Large intestine (tissue), 3 donors: ENCODE measurements around the gene SMYD2. TPM values are rescaled to one million over a fixed set of nuclear protein-coding genes. Genes with fewer than 3 reads are reported as not detected.

ENCODE experiments used
- DNase-seq, 2 donors: peaks; one replicate each; pipeline versions ENCODE4 v3.0.0 to v3.0.0-alpha.2; 2013
- H3K27ac ChIP-seq: one replicate; pipeline ENCODE4 v1.5.1; 2013; ENCODE audit warnings: low read length
- H3K27me3 ChIP-seq: 2 replicates; pipeline ENCODE4 v1.6.1; 2013; ENCODE audit warnings: low read length; ENCODE audit not compliant: control insufficient read depth, insufficient read depth
- H3K36me3 ChIP-seq: 2 replicates; pipeline ENCODE4 v1.6.1; 2013; ENCODE audit warnings: low read length; ENCODE audit not compliant: control insufficient read depth, insufficient read depth
- H3K4me1 ChIP-seq: one replicate; pipeline ENCODE4 v1.6.1; 2013; ENCODE audit warnings: low read length; ENCODE audit not compliant: control insufficient read depth, insufficient read depth
- H3K4me3 ChIP-seq: one replicate; pipeline ENCODE4 v1.5.1; 2013; ENCODE audit warnings: low read length
- H3K9me3 ChIP-seq: one replicate; pipeline ENCODE4 v1.6.1; 2013; ENCODE audit warnings: mild to moderate bottlenecking, low read depth, low read length, moderate library complexity; ENCODE audit not compliant: control insufficient read depth
- WGBS: methylation state at CpG from one replicate; pipeline ENCODE4 v1.1.5; 2013; ENCODE audit warnings: low lambda C conversion rate; ENCODE audit not compliant: insufficient coverage; 5-methylcytosine and 5-hydroxymethylcytosine counted together
- polyA plus RNA-seq: library from polyadenylated mRNA; unstranded; fragments of 120-200 nt; gene quantifications from one replicate; pipeline ENCODE4 v1.2.1, GENCODE V29; 2013

SMYD2 gene
- polyA plus RNA-seq, 1 donor: 46.9 TPM

DNA sequence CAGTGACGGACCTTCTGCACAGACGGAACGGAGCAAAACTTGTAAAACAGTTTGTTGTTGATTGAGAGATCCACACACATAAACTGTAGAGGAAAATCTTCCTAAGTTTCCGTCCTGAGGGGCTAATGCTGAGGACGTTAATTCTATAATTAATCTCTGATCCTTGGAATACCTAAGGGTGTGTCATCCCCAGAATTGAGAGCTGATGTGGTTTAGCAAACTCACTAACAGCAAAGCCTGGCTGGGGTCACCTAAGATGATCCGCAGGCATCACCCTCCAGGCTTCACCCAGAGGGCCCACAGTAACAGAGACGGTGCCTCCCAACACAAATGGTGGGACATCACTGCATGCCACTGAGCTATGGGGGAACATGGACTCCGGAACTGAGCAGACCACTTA, 97.5 kb downstream of the SMYD2 start:
- H3K27ac ChIP-seq: no peak overlapping the region
- WGBS: 84% methylated on average over 3 of the region's 8 CpGs
- no peaks in the 10 kb centered on the region for H3K4me1 ChIP-seq
- H3K27me3 ChIP-seq: no peaks in the 10 kb centered on the region
- H3K9me3 ChIP-seq: no peaks in the 10 kb centered on the region
- no peak for DNase-seq
- no peak overlapping the region for H3K4me3 ChIP-seq
- H3K36me3 ChIP-seq: peaks cover 32% of the 10 kb centered on the region

DNA sequence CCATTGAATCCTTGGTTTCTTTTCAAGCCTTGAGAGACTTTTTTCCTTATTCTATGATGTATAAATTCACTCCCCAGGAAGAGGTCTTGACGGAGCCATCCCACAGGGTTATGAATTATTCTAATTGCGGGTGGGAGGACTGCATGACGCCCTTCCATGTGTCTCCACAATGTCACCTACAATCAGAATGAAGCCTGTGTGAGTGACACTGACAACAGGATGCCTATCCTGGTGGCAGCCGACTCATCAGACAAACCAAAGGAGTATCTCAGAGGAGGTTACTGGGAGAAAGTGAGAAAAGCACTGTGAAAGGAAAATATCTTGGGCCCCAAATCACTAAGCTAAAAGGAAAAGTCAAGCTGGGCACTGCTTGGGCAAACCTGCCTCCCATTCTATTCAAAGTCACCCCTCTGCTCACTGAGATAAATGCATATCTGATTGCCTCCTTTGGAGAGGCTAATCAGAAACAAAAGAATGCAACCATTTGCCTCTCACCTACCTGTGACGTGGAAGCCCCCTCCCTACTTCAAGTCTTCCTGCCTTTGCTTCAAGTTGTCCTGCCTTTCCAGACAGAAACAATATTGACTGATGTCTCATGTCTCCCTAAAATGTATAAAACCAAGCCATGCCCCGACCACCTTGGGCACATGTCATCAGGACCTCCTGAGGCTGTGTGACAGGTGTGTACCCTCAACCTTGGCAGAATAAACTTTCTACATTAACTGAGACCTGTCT, 98.4 kb downstream of the SMYD2 start:
- Histone ChIP-seq H3K4me3 (no peak overlapping the region), H3K9me3 (no peaks in the 10 kb centered on the region), H3K4me1 (no peaks in the 10 kb centered on the region), H3K27me3 (no peaks in the 10 kb centered on the region), H3K36me3 (peaks cover 38% of the 10 kb centered on the region), H3K27ac (no peak overlapping the region)
- WGBS: no CpG with 5 or more reads among the region's 6 CpGs
- no peak for DNase-seq

DNA sequence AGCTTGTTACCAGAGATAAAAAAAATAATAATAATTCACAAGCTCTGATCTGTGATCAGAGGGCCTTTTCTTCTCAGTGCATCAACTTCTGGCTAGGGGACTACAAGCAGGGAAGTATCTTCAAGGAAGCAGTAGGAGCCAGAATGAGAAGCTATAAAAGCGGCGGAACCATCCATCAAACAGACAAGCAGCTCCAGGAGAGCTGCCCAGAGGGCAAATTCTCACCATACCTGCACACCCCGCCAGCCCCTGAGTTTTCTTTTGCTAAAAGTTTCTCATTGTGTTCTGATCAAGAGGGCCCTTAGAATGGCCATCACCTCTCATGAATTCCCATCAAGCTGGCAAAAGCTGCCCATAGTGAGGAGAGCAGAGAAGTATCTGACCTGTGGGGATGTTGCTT, 99.4 kb downstream of the SMYD2 start:
- Histone ChIP-seq H3K9me3 (no peaks in the 10 kb centered on the region), H3K4me1 (no peaks in the 10 kb centered on the region), H3K4me3 (no peak overlapping the region), H3K36me3 (peaks cover 41% of the 10 kb centered on the region), H3K27ac (no peak overlapping the region), H3K27me3 (no peaks in the 10 kb centered on the region)
- DNase-seq: no peak
- WGBS: no CpG with 5 or more reads among the region's 3 CpGs

DNA sequence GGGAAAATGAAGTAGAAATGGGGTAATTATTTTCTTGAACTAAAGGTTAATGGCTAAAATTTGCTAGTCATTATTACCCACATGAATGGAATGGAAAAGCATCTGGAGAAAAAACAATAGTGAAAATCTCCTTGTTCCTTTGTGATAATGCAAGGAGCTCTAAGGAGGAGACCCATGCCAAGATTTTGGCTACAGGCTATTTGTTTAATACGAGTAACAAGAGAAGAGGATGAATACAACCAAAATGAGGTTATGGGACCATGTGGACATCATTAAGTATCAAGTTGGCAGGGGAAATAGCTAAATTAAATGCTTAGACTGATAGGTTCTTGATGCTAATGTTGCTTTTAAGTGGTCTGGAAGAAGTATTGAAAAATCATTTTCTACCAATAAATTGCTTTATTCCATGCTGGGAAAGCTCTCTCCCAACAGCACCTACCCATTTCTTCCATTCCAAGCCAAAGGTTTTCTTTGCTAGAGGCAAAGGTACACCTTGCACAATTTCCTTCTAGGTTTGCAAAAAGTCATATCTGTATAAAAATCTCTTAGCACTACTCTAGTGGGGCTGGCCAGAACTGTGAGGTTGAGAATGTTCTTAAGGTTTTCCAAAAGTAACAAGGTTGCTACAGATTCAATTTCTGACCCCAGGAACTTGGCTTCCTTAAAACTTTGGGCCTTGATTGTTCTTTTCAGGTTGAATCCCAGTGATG, 100.2 kb downstream of the SMYD2 start:
- Histone ChIP-seq H3K9me3 (no peaks in the 10 kb centered on the region), H3K4me3 (no peak overlapping the region), H3K36me3 (peaks cover 36% of the 10 kb centered on the region), H3K27me3 (no peaks in the 10 kb centered on the region), H3K4me1 (no peaks in the 10 kb centered on the region), H3K27ac (no peak overlapping the region)
- no peak for DNase-seq
- WGBS: 67% methylated on average over 1 of the region's 1 CpG

DNA sequence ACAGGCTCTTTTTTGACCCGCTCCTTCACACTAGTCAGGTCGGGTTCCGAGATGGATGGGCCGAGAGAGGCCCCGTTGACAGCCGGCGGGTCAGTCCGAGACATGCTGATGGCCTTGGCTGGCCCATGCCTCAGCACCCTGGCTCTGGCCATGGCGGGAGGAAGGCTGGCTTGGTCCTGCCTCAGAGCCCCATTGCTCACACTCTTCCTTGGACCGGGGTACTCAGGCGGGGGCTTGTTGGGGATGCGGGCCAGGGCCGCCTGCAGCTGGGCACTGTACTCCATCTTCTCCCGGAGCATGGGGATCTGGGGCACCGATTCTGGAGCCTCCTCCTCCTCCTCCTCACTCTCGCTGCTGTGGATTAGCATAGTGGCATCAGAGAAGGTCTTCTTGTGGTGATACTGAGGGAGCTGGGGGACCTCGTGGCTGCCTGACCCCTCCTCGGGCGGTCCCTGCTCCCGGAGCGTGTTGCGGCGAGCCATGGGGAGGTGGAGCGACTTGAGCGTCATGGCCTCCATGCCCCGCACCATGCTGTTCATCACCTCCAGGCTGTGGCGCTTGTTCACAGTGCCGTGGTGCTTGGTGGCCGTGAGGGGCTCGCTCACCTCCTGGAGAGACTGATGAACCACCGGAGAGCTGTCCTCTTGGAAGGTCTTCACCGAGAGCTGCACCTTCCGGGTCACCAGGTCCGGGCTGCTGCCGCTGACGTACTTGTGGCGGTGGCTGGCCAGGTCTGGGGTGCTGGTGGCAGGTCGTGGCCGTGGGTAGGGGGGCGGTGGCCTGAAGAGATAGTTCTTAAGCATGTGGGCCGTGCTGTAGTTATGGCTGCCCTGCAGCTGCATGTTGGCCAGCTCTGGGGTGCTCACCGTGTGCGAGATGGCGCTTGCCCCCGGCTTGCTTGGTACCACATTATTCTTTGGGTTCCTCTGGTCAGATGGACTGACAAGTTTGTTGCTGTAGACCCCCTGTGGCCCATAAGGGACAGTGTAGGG, 102.7 kb downstream of the SMYD2 start:
- no peaks in the 10 kb centered on the region for H3K4me1 ChIP-seq
- DNase-seq: no peak
- H3K27ac ChIP-seq: no peak overlapping the region
- no peaks in the 10 kb centered on the region for H3K9me3 ChIP-seq
- peaks cover 36% of the 10 kb centered on the region for H3K36me3 ChIP-seq
- WGBS: no CpG with 5 or more reads among the region's 45 CpGs
- no peaks in the 10 kb centered on the region for H3K27me3 ChIP-seq
- no peak overlapping the region for H3K4me3 ChIP-seq

DNA sequence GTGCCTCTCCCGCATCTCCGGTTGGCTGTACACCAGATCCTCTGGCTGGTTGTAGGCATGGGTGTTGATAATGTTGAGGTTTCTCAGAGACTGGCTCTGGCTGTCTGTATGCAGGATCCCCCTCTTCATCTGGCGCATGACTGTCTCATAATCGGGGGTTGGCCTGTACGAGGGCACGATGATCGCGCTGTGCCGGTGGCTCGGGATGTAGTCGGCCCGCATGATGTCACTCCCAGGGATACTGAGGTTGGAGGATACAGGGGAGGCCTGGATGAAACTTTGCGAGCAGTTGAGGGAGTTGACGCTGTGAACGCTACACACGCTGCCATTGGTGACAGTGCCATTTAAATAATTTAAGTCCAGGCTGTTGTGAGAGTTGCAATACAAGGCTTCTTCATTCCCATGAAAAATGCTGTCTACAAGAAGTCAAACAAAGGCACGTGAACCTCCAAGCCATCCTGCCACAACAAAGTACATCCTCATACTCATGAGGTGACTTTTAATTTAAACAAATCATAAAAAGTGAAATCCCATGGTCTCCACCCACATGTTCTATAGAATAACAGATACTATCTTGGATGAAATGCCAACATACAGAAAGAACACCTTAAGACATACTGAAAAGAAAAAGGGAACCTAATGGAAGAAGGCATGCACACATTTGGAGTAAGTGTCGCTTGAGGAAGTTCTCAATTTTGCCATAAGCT, 103.6 kb downstream of the SMYD2 start:
- Histone ChIP-seq H3K9me3 (no peaks in the 10 kb centered on the region), H3K27ac (no peak overlapping the region), H3K4me1 (no peaks in the 10 kb centered on the region), H3K36me3 (peaks cover 29% of the 10 kb centered on the region), H3K4me3 (no peak overlapping the region), H3K27me3 (no peaks in the 10 kb centered on the region)
- WGBS: no CpG with 5 or more reads among the region's 18 CpGs
- no peak for DNase-seq

DNA sequence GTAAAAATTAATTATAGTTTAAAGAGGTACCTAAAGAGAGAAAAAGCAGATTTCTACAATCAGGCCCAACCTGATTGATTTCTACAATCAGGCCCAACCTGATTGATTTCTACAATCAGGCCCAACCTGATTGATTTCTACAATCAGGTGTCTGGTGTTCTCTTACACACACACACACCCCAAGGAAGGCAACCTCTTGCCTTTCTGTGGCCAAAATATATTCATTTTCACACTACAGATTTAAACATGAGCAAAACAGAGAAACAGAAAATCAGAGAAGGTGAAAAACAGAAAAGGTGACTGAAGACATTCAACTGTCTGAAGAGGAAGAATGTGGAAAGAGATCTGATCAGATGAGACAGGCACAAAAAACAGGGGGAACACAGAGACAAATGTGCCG, 104.5 kb downstream of the SMYD2 start:
- H3K4me1 ChIP-seq: no peaks in the 10 kb centered on the region
- peaks cover 30% of the 10 kb centered on the region for H3K36me3 ChIP-seq
- no peak overlapping the region for H3K4me3 ChIP-seq
- DNase-seq: no peak
- H3K27ac ChIP-seq: no peak overlapping the region
- 100% methylated on average over 1 of the region's 1 CpG for WGBS
- no peaks in the 10 kb centered on the region for H3K27me3 ChIP-seq
- H3K9me3 ChIP-seq: no peaks in the 10 kb centered on the region

DNA sequence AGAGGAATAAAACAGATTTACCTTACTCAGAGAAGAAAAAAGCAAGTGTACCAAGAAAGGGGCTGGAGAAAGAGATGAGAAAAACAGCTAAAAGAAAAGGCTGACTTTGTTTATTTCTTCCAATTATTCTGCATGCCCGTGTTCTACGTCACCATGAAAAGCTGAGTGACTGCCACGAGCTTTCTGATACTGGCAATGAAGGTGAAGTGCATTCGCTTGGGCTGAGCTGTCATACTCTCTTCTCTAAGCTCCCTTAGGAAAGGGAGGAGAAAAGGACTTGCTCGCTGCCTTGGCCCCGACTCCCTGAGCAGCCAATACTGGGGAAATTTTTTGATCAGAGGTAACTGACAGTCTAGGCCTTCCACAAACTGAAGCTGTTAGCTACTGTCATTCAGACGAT, 105.4 kb downstream of the SMYD2 start:
- no peak for DNase-seq
- Histone ChIP-seq H3K36me3 (peaks cover 31% of the 10 kb centered on the region), H3K9me3 (no peaks in the 10 kb centered on the region), H3K4me3 (no peak overlapping the region), H3K27ac (no peak overlapping the region), H3K4me1 (no peaks in the 10 kb centered on the region), H3K27me3 (no peaks in the 10 kb centered on the region)
- 67% methylated on average over 1 of the region's 7 CpGs for WGBS
